Measurements from ENCODE around the gene GSG1L. TPM values are rescaled to one million over a fixed set of nuclear protein-coding genes. Genes with fewer than 3 reads are reported as not detected.
A peak's percentile ranks its signal among the peaks of the same experiment; 100 is the strongest.

Gene GSG1L
- total RNA-seq, 1 donor from 2014 or later = not detected

DNA sequence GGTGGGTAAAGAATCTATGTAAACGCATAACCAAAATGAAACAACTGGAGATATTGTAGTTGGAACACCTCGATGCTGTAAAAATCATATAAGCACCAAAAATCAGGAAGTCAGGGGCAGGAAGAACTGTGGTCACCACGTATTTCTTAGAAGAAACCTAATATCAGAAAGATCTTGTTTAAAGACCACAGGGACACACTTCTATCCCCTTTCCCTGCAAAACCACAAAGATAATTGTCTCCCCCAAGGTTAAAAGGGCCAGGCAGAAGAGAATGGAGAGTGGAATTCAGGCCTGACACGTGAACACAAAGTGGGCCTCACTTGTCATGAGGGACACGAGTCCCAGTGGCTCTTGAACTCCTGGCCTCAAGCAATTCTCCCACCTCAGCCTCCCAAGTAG lies 68.1 kb downstream of the GSG1L start:
- no peaks in the 10 kb centered on the region for H3K36me3 ChIP-seq
- H3K27ac ChIP-seq = no peak overlapping the region
- H3K27me3 ChIP-seq = no peaks in the 10 kb centered on the region
- TF ChIP-seq, protein P1, sequence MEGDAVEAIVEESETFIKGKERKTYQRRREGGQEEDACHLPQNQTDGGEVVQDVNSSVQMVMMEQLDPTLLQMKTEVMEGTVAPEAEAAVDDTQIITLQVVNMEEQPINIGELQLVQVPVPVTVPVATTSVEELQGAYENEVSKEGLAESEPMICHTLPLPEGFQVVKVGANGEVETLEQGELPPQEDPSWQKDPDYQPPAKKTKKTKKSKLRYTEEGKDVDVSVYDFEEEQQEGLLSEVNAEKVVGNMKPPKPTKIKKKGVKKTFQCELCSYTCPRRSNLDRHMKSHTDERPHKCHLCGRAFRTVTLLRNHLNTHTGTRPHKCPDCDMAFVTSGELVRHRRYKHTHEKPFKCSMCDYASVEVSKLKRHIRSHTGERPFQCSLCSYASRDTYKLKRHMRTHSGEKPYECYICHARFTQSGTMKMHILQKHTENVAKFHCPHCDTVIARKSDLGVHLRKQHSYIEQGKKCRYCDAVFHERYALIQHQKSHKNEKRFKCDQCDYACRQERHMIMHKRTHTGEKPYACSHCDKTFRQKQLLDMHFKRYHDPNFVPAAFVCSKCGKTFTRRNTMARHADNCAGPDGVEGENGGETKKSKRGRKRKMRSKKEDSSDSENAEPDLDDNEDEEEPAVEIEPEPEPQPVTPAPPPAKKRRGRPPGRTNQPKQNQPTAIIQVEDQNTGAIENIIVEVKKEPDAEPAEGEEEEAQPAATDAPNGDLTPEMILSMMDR (IDR thresholded peaks at IDR 0.05) = no peak
- H3K4me1 ChIP-seq = no peaks in the 10 kb centered on the region
- DNase-seq (ENCODE audit: low spot score in 2 of 2) = no peak
- H3K9me3 ChIP-seq = no peaks in the 10 kb centered on the region
- H3K4me3 ChIP-seq = no peak overlapping the region
- intact Hi-C loops (cut with DNase I) = no loop called here

DNA sequence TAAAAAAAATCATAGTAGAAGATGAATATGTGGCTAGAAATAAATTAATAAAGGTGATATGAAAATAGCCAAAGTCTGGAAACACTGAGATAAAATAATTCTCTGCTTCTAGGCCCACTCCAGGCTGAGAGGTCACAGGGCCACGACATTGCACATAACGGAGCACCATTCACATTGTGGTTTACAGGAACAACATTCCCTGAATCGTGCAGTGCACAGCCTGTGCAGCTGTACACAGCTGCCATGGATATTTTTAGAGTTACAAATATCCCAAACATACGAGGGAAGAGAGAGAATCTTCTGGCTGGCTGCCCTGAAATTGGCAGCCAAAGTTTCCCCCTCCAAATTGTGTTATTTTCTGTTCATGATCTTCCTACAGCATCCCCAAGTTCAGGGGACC lies 68.8 kb downstream of the GSG1L start:
- no peak overlapping the region for H3K4me3 ChIP-seq
- no peaks in the 10 kb centered on the region for H3K9me3 ChIP-seq
- DNase-seq (ENCODE audit: low spot score in 2 of 2) = no peak
- no peak overlapping the region for H3K27ac ChIP-seq
- H3K27me3 ChIP-seq = no peaks in the 10 kb centered on the region
- TF ChIP-seq, protein P1 (IDR thresholded peaks at IDR 0.05) = no peak
- intact Hi-C loops (cut with DNase I) = no loop called here
- H3K4me1 ChIP-seq = peaks cover 0 to 1% of the 10 kb centered on the region in 2 donors
- H3K36me3 ChIP-seq = no peaks in the 10 kb centered on the region

DNA sequence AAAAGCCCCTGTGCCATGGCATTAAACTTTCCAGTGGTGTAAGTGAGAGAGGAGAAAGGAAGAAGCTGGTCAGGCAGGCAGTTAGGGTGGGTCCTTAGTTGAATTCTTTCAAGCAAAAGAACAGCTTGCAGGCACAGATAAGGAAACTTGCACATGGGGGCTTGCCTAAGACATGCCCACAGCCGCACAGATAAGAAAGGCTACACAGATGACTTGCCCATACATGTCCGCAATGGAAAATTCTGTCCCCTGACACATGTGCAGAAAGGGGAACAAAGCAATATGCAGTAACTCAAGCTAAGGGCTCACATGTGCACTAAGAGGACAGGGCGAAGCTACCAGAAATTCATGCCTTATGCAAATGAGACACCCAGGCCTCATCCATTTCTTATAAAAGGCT lies 69.9 kb downstream of the GSG1L start:
- TF ChIP-seq, protein P1 (IDR thresholded peaks at IDR 0.05) = no peak
- Histone ChIP-seq H3K4me3 (no peak overlapping the region), H3K4me1 (peaks cover 0 to 4% of the 10 kb centered on the region in 2 donors), H3K27ac (no peak overlapping the region), H3K27me3 (no peaks in the 10 kb centered on the region), H3K36me3 (no peaks in the 10 kb centered on the region), H3K9me3 (no peaks in the 10 kb centered on the region)
- intact Hi-C loops (cut with DNase I) = no loop called here
- no peak for DNase-seq (ENCODE audit: low spot score in 2 of 2)

DNA sequence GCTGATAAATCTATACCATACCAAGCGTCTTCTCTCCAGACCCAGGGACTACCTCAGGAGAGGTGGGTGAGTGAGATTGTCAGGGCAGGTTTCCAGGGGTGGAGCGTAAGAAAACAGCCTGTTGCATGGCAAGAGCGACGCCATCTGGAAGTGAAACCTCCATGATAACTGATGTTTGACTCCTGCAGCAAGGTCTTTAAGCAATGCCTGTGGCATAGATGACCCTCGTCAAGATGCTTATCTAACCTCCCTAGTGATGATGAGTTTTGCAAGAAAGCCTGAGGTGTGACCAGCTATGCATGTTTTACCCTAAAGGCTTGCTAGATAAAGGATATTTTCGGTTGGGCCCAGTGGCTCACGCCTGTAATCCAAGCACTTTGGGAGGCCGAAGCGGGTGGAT lies 71.6 kb downstream of the GSG1L start:
- TF ChIP-seq, protein P1 (IDR thresholded peaks at IDR 0.05) = no peak
- H3K27ac ChIP-seq = no peak overlapping the region
- H3K4me1 ChIP-seq = peaks cover 0 to 4% of the 10 kb centered on the region in 2 donors
- intact Hi-C loops (cut with DNase I) = no loop called here
- H3K36me3 ChIP-seq = no peaks in the 10 kb centered on the region
- peak in 1 of 2 donors; percentile 25 for DNase-seq (ENCODE audit: low spot score in 2 of 2)
- no peaks in the 10 kb centered on the region for H3K9me3 ChIP-seq
- no peak overlapping the region for H3K4me3 ChIP-seq
- no peaks in the 10 kb centered on the region for H3K27me3 ChIP-seq

DNA sequence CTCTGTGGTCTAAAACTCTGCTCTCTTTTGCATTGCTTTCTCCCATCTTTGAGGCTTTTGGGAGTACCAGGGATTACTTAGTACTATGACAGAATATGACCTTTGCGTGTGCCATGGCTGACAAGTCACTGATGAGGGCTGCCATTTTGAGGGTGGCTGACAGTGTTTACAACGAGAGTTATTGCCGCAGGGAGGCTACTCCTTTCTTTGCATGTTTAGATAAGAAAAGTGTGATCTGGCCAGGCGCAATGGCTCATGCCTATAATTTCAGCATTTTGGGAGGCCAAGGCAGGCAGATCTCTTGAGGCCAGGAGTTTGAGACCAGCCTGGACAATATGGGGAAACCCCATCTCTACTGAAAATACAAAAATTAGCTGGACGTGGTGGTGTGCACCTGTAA lies 77.5 kb downstream of the GSG1L start:
- DNase-seq (ENCODE audit: low spot score in 2 of 2) = peak in 1 of 2 donors; percentile 34
- Histone ChIP-seq H3K4me3 (no peak overlapping the region), H3K36me3 (no peaks in the 10 kb centered on the region), H3K27ac (no peak overlapping the region), H3K27me3 (no peaks in the 10 kb centered on the region), H3K9me3 (no peaks in the 10 kb centered on the region), H3K4me1 (peaks cover 0 to 7% of the 10 kb centered on the region in 2 donors)
- intact Hi-C loops (cut with DNase I) = no loop called here
- TF ChIP-seq, protein P1 (IDR thresholded peaks at IDR 0.05) = no peak

DNA sequence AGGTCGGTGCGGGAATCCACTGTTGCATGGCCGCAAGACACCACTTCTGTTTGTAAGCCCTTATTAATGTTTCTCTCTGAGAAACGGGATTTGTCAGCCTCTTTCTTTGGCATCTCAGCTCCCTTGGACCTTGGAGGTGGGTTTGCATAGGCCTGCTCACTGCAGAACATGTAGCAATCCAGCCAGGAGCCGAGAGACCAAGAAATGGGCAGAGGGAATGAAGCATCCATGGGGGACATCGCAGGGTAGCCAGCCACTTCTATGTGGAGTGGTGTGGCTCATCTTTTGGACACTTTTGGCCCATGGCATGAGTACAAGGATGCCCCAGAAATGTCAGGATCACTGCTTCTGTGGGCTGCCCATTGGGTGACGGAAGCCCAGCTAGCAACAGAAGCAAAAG lies 79.4 kb downstream of the GSG1L start:
- Histone ChIP-seq H3K36me3 (no peaks in the 10 kb centered on the region), H3K27ac (no peak overlapping the region), H3K27me3 (no peaks in the 10 kb centered on the region), H3K9me3 (no peaks in the 10 kb centered on the region), H3K4me3 (no peak overlapping the region), H3K4me1 (peaks cover 3 to 8% of the 10 kb centered on the region in 2 donors)
- intact Hi-C loops (cut with DNase I) = no loop called here
- TF ChIP-seq, protein P1 (IDR thresholded peaks at IDR 0.05) = no peak
- peak in 1 of 2 donors; percentile 50 for DNase-seq (ENCODE audit: low spot score in 2 of 2)
